ENCODE results near the gene MAML2. TPM values are rescaled to one million over a fixed set of nuclear protein-coding genes. Genes with fewer than 3 reads are reported as not detected.

The MAML2 gene
- total and polyA plus RNA-seq, 2 of the 8 experiments (the other 6 are each of a cell fraction or from before 2014, with no cell fraction given), result 3.8 to 6.6 TPM

DNA sequence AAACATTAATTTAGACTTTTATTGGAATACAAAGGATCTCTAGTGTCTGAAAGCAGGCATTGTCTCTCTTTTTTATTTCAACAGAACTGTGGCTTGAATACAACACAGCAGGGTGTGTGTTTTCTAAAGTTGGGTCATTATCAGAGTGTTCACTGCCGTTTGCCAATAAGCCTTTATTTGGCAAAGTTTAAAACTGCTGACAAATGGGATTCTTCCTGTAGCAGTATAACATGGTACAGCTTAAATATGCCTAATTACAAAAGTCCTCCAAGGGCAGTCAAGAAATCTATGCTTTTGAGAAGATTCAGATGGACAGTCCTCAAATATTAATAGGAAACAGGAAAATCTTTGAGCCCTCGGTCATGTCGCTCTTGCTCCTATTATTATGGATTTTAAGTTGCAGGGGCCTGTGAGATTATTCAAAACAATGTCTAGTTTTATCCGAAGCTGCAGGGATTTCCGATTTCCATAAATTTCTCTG is 199.9 kb downstream of the MAML2 start (continued):
- TF ChIP-seq POLR2AphosphoS5 (IDR thresholded peaks at IDR 0.05; ENCODE audit: low read depth, low read length), result no peak
